PC-3 (cell line): ENCODE results near the gene DRAP1. TPM values are rescaled to one million over a fixed set of nuclear protein-coding genes. Genes with fewer than 3 reads are reported as not detected.
A peak's percentile ranks its signal among the peaks of the same experiment; 100 is the strongest.

Experiments
- ATAC-seq: fragments of 200-7000 bp; cut with Tn5 transposase; 2 replicates; pipeline ENCODE4 v1.9.1; 2020; ENCODE audit warnings: mild to moderate bottlenecking, moderate library complexity
- BruUV-seq: library from RNA; stranded (reverse); fragments of 400-500 nt; replicated peaks from 2 replicates; lab custom pipeline; 2021; lab: Mats Ljungman, UMichigan
- CTCF ChIA-PET: fragments of 300-600 bp; sonication (Branson Sonifier 250); formaldehyde crosslinking; loops from one replicate; lab custom pipeline; 2022; ENCODE audit warnings: antibody characterized with exemption; lab: Charles Lee
- POLR2A ChIA-PET: fragments of 300-600 bp; sonication (Branson Sonifier 250); formaldehyde crosslinking; loops from one replicate; lab custom pipeline; 2022; ENCODE audit warnings: antibody characterized with exemption; ENCODE audit not compliant: unreplicated experiment; lab: Charles Lee
- DNase-seq: peaks from one replicate; pipeline ENCODE4 v3.0.0-alpha.2; 2015
- H2AFZ ChIP-seq: fragments of 300-600 bp; sonication (generic); 2 replicates; pipeline ENCODE4 v1.6.0; 2016; ENCODE audit warnings: antibody characterized with exemption, low read length
- H3F3A ChIP-seq: fragments of 300-600 bp; sonication (generic); one replicate; pipeline ENCODE4 v1.6.0; 2017; ENCODE audit warnings: antibody characterized with exemption, low read length, control low read depth, mild to moderate bottlenecking; ENCODE audit not compliant: unreplicated experiment
- H3K27ac ChIP-seq: fragments of 300-600 bp; sonication (generic); 2 replicates; pipeline ENCODE4 v1.5.1; 2016; ENCODE audit warnings: mild to moderate bottlenecking, low read length
- H3K27me3 ChIP-seq: fragments of 300-600 bp; sonication (generic); 2 replicates; pipeline ENCODE4 v1.6.1; 2016; ENCODE audit warnings: low read length, mixed read lengths
- H3K36me3 ChIP-seq: fragments of 300-600 bp; sonication (generic); 2 replicates; pipeline ENCODE4 v1.6.1; 2016; ENCODE audit warnings: low read depth, mixed run types, low read length, mixed read lengths
- H3K4me1 ChIP-seq: fragments of 300-600 bp; sonication (generic); 2 replicates; pipeline ENCODE4 v1.5.1; 2016; ENCODE audit warnings: low read length; ENCODE audit not compliant: insufficient read depth
- H3K4me2 ChIP-seq: fragments of 300-600 bp; sonication (generic); 2 replicates; pipeline ENCODE4 v1.6.0; 2016; ENCODE audit warnings: low read length
- H3K4me3 ChIP-seq: fragments of 300-600 bp; sonication (generic); 2 replicates; pipeline ENCODE4 v1.5.1; 2016; ENCODE audit warnings: mild to moderate bottlenecking, low read length, mixed read lengths
- H3K79me2 ChIP-seq: fragments of 300-600 bp; sonication (generic); 2 replicates; pipeline ENCODE4 v1.6.1; 2017; ENCODE audit warnings: low read length, mixed read lengths
- H3K9ac ChIP-seq: fragments of 300-600 bp; sonication (generic); 2 replicates; pipeline ENCODE4 v1.6.0; 2016; ENCODE audit warnings: mild to moderate bottlenecking, low read length
- H3K9me2 ChIP-seq: fragments of 300-600 bp; sonication (generic); replicated peaks from 2 replicates; pipeline ENCODE4 v1.6.1; 2016; ENCODE audit warnings: mixed run types, low read length, mixed read lengths
- H3K9me3 ChIP-seq: fragments of 300-600 bp; sonication (generic); 2 replicates; pipeline ENCODE4 v1.6.1; 2016; ENCODE audit warnings: low read length, mixed read lengths
- H4K20me1 ChIP-seq: fragments of 300-600 bp; sonication (generic); 2 replicates; pipeline ENCODE4 v1.6.1; 2016; ENCODE audit warnings: low read length, mixed read lengths
- EZH2 ChIP-seq: fragments of 300-600 bp; sonication (generic); IDR thresholded peaks from one replicate; pipeline ENCODE4 v1.6.1; 2017; ENCODE audit warnings: antibody characterized with exemption, mild to moderate bottlenecking, low read length; ENCODE audit not compliant: unreplicated experiment
- EZH2phosphoT487 ChIP-seq: fragments of 300-600 bp; sonication (generic); IDR thresholded peaks from 2 replicates; pipeline ENCODE4 v1.6.1; 2018; ENCODE audit warnings: mild to moderate bottlenecking, antibody characterized with exemption, low read length, borderline replicate concordance
- intact Hi-C: fragments of 100-400 bp; cut with micrococcal nuclease; formaldehyde crosslinking; loops from 2 replicates; pipeline ENCODE4 v1.9.0; 2023
- total RNA-seq: library from RNA; depleted of rRNA; stranded (reverse); fragments of >200 nt; gene quantifications from 2 replicates; pipeline ENCODE4 v1.2.3, GENCODE V29; 2014
- TF ChIP-seq, protein P1 (sequence below): fragments of 300-600 bp; sonication (generic); conservative IDR thresholded peaks from 2 replicates; pipeline ENCODE4 v1.5.1; 2017; ENCODE audit warnings: antibody characterized with exemption, low read depth, mild to moderate bottlenecking, low read length

Gene DRAP1
- total RNA-seq, 1 experiment from 2014 or later, result 944 TPM

DNA sequence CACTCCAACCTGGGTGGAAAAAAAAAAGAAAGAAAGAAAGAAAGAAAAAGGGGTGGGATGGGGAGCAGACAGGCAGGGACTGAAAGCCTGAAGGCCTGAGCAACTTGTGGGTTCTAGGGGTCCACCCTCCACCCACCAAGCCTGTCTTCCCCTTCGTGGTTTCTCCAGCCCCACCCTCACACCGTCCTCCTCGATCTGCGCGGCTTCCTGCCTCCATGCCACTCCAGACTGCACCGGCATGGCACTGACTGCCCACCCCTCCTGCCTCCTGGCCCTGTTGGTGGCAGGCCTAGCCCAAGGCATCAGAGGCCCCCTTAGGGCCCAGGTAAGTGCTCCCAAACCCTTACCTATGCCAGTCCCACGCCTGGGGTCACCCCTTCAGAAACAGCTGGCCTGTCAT, 39.6 kb upstream of the DRAP1 start, which contains the start of gene CTSW:
Gene CTSW (plus strand): TSS at position 221 of the 400 bp plus-strand sequence. CDS start 18 bp downstream, at position 239.
- no peak within 1 kb of the TSS for H3K9ac ChIP-seq
- DNase-seq, result no peak
- H2AFZ ChIP-seq, result no peak within 1 kb of the TSS
- H3K9me3 ChIP-seq, result no peaks in the 10 kb centered on the region
- ATAC-seq, result no peak
- H3K27me3 ChIP-seq, result no peaks in the 10 kb centered on the region
- ChIA-PET POLR2A (no interaction called here), CTCF (no interaction called here)
- H3F3A ChIP-seq, result no peaks in the 10 kb centered on the region
- H4K20me1 ChIP-seq, result no peaks in the 10 kb centered on the region
- peaks cover 8% of the 10 kb centered on the region; the same call in 1 of the 2 replicates for H3K79me2 ChIP-seq
- TF ChIP-seq EZH2phosphoT487 (no peak), EZH2 (no peak)
- TF ChIP-seq, protein P1, sequence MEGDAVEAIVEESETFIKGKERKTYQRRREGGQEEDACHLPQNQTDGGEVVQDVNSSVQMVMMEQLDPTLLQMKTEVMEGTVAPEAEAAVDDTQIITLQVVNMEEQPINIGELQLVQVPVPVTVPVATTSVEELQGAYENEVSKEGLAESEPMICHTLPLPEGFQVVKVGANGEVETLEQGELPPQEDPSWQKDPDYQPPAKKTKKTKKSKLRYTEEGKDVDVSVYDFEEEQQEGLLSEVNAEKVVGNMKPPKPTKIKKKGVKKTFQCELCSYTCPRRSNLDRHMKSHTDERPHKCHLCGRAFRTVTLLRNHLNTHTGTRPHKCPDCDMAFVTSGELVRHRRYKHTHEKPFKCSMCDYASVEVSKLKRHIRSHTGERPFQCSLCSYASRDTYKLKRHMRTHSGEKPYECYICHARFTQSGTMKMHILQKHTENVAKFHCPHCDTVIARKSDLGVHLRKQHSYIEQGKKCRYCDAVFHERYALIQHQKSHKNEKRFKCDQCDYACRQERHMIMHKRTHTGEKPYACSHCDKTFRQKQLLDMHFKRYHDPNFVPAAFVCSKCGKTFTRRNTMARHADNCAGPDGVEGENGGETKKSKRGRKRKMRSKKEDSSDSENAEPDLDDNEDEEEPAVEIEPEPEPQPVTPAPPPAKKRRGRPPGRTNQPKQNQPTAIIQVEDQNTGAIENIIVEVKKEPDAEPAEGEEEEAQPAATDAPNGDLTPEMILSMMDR, result no peak
- intact Hi-C loops, result no loop called here
- no peaks in the 10 kb centered on the region for H3K4me1 ChIP-seq
- H3K4me3 ChIP-seq, result no peak within 1 kb of the TSS
- peaks cover 23% of the 10 kb centered on the region; the same call in 1 of the 2 replicates for H3K36me3 ChIP-seq
- H3K27ac ChIP-seq, result no peak within 1 kb of the TSS
- BruUV-seq, result no TSS peak
- H3K4me2 ChIP-seq, result no peak within 1 kb of the TSS
- H3K9me2 ChIP-seq, result no peaks in the 10 kb centered on the region

DNA sequence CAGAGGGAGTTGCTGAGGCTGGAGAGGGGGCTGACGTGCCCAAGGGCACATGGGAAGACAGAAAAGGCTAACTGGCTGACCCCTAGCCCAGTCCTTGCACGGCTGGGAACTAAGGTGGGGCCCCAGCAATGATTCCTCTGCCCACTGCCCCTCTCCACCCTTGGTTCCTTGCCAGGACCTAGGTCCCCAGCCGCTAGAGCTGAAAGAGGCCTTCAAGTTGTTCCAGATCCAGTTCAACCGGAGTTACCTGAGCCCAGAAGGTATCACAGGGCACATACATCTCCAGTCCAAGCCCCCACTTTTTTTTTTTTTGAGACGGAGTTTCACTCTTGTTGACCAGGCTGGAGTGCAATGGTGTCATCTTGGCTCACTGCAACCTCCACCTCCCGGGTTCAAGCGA, 39.2 kb upstream of the DRAP1 start:
- POLR2A ChIA-PET, result no interaction called here
- Histone ChIP-seq H3K4me2 (no peak overlapping the region), H3K9me3 (no peaks in the 10 kb centered on the region), H4K20me1 (no peaks in the 10 kb centered on the region), H3K36me3 (peaks cover 25% of the 10 kb centered on the region; the same call in 1 of the 2 replicates), H3F3A (no peaks in the 10 kb centered on the region), H3K9me2 (no peaks in the 10 kb centered on the region), H3K4me3 (no peak overlapping the region), H3K9ac (no peak overlapping the region), H2AFZ (no peak overlapping the region), H3K4me1 (no peaks in the 10 kb centered on the region), H3K79me2 (peaks cover 8% of the 10 kb centered on the region; the same call in 1 of the 2 replicates), H3K27me3 (no peaks in the 10 kb centered on the region), H3K27ac (no peak overlapping the region)
- intact Hi-C loops, result no loop called here
- CTCF ChIA-PET, result no interaction called here
- ATAC-seq (no peak), DNase-seq (no peak)
- BruUV-seq, result no TSS peak
- TF ChIP-seq EZH2phosphoT487, result no peak
- TF ChIP-seq, protein P1, result no peak
- TF ChIP-seq EZH2, result no peak

DNA sequence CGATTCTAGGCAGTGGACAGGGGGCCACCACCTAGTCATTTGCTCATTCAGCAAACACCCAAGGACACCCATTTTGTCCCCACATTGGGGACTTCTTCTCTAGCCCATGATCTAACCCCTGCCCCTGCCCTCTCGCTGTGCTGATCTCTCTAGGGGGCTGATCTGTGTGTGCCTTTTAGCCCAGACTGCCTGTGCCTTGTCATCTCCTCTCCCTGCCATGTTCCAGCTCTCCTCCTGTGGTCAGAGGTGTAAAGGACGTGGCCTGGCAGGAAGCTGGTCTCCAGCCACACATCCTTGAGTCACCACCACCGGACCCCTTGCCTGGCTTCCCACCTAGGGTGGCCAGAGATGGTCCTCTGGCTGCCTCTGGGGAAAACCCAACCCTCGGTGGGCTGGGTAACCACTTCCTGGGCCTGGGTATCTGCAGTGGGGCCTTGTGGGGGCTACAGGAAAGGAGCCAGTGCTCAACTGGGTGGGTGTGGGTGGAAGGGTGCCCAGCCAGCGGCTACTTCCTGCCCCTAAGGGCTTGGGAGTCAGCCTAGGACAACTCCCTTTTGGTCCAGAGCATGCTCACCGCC, 38.3 kb upstream of the DRAP1 start:
- ChIA-PET POLR2A (no interaction called here), CTCF (interaction anchor here (0.6 kb wide), 1 partner anchor 34 kb away, joined by 3 read pairs; no protein-coding TSS in a partner anchor)
- DNase-seq (no peak), ATAC-seq (peak; percentile 32)
- Histone ChIP-seq H3K9me2 (no peaks in the 10 kb centered on the region), H3K36me3 (peaks cover 28% of the 10 kb centered on the region; the same call in 1 of the 2 replicates), H3K27ac (no peak overlapping the region), H4K20me1 (no peaks in the 10 kb centered on the region), H3K4me3 (no peak overlapping the region), H3K79me2 (peaks cover 13% of the 10 kb centered on the region; the same call in 1 of the 2 replicates), H3K9me3 (no peaks in the 10 kb centered on the region), H2AFZ (no peak overlapping the region), H3K4me1 (no peaks in the 10 kb centered on the region), H3K9ac (no peak overlapping the region), H3K27me3 (no peaks in the 10 kb centered on the region), H3K4me2 (no peak overlapping the region), H3F3A (no peaks in the 10 kb centered on the region)
- no TSS peak for BruUV-seq
- intact Hi-C loops, result no loop called here
- TF ChIP-seq, protein P1, result no peak
- TF ChIP-seq EZH2, result no peak
- no peak for TF ChIP-seq EZH2phosphoT487
